ENCODE measurements around the gene TATDN3.
"Not testable (repeated sequence)": the region's sequence is repeated elsewhere in the genome, so short reads cannot be mapped to it uniquely, and the experiment has no call there.

Gene TATDN3

DNA sequence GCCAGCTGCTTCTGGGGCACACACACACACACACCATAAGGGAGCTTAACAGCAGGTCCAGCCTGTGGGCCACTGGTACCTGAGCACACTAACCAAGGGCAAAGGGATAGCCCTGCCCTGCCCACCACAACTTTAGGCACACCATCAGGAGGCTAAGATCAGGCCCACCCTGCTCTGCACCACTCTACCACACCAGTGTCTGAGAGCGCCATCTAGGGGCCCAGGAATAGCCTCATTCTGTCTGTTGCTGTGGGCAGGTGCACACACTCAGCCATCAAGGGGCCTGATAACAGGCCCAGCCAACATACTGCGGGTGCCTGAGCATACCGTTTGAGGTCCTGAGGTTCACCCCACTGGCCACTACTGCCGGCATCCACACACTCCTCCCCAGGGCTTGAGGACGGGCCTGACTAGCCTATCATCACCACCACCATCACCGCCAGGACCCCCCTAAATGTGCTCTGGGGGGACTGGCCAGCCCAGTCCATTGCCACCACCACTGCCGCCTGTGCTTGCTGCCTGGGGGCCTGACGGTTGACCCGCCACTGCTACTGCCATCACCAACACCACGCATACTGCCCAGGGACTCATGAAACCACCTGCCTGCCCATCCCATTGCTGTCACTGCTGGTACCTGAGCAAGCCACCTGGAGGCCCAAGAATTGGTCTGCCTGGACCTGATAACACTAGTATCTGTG is 31.4 kb upstream of the TATDN3 start:
- peak; percentile 52 for DNase-seq (ENCODE audit: extremely low spot score)
- TF ChIP-seq CTCF (IDR thresholded peaks at IDR 0.05; ENCODE audit: control extremely low read depth, extremely low read depth, low read depth, missing control alignments) = peak; percentile 28
- CTCF ChIA-PET = interaction anchor here (0.8 to 3.6 kb wide), 8 partner anchors 9 to 303 kb away, joined by 3 to 18 read pairs (median 4); no protein-coding TSS in a partner anchor
- POLR2A ChIA-PET = no interaction called here

GRCh38 chr1:212762234-212762633 is 29.5 kb upstream of the TATDN3 start:
- no peak for TF ChIP-seq CTCF (IDR thresholded peaks at IDR 0.05; ENCODE audit: control extremely low read depth, extremely low read depth, low read depth, missing control alignments)
- POLR2A ChIA-PET = no interaction called here
- CTCF ChIA-PET = interaction anchor here (0.6 to 2.9 kb wide), 12 partner anchors 9 to 304 kb away, joined by 3 to 29 read pairs (median 4); no protein-coding TSS in a partner anchor
- no peak for DNase-seq (ENCODE audit: extremely low spot score)

DNA sequence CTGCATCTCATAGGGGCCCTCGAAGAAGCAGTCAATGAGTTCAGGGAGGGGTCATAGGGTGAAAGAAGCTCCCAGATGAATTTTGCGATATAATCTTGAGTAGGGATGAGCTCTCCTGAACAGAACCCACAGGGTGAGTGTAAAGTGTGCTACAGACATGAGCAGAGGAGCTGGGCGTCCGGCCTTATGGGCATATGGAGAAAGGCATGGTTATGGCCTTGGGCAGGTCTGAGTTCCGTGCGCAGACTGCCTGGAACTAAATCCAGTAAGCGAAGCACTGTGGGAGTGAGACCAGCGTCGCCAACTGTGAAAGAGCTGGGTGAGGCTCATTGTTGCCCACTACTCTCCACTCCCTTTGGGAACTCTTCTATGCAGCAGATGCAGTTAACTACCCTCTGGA is 28.9 kb upstream of the TATDN3 start:
- ChIA-PET CTCF (interaction anchor here (1.1 to 2.9 kb wide), 6 partner anchors 9 to 286 kb away, joined by 3 to 29 read pairs (median 4); no protein-coding TSS in a partner anchor), POLR2A (no interaction called here)
- no peak for DNase-seq (ENCODE audit: extremely low spot score)
- no peak for TF ChIP-seq CTCF (IDR thresholded peaks at IDR 0.05; ENCODE audit: control extremely low read depth, extremely low read depth, low read depth, missing control alignments)

DNA sequence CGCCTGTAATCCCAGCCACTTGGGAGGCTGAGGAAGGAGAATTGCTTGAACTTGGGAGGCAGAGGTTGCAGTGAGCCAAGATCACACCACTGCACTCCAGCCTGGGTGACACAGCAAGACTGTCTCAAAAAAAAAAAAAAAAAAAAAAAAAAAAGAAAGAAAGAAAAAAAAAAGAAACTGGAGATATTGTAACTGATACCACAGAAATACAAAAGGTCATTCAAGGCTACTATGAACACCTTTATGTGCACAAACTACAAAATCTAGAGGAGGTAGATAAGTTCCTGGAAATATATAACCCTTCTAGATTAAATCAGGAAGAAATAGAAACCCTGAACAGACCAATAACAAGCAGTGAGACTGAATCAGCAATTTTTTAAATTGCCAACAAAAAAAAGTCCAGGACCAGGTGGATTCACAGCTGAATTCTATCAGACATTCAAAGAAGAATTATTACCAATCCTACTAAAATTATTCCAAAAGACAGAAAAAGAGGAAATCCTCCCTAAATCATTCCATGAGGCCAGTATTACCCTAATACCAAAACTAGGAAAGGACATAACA is 26.9 kb upstream of the TATDN3 start:
- CTCF ChIA-PET = interaction anchor here (1.0 to 2.7 kb wide), 4 partner anchors 10 to 100 kb away, joined by 3 to 8 read pairs (median 4); no protein-coding TSS in a partner anchor
- DNase-seq (ENCODE audit: extremely low spot score); POLR2A ChIA-PET: not testable (repeated sequence)

- DNase-seq (ENCODE audit: extremely low spot score); POLR2A ChIA-PET: not testable (repeated sequence)
- CTCF ChIA-PET = interaction anchor here (1.0 kb wide), 2 partner anchors 102 to 311 kb away, joined by 3 read pairs; no protein-coding TSS in a partner anchor
Measured at GRCh38 chr1:212766825-212767224, 24.9 kb upstream of the TATDN3 start.

DNA sequence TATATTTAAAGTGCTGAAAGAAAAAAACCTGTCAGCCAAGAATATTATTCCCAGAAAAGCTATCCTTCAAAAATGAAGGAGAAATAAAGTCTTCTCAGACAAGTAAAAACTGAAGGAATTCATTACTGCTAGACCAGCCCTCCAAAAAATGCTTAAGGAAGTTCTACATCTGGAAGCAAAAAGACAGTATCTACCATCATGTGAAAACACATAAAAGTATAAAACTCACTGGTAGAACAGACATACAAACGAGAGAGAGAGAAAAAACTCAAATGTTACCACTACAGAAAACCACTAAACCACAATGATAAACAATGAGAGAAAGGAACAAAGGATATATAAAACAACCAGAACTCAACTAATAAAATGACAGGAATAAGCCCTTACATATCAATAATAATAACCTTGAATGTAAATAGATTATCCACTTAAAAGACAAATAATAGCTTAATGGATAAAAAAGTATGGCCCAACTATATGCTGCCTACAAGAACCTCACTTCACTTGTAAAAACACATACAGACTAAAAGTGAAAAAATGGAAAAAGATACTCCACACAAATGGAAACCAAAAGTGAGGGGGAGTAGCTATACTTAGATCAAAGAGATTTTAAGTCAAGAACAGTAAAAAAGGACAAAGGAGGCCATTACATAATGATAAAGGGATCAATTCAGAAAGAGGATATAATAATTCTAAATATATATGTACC is 22.1 kb upstream of the TATDN3 start:
- no peak for DNase-seq (ENCODE audit: extremely low spot score)
- TF ChIP-seq CTCF (IDR thresholded peaks at IDR 0.05; ENCODE audit: control extremely low read depth, extremely low read depth, low read depth, missing control alignments) = no peak
- ChIA-PET CTCF (interaction anchor here (1.0 to 3.5 kb wide), 11 partner anchors 10 to 313 kb away, joined by 3 to 16 read pairs (median 7); no protein-coding TSS in a partner anchor), POLR2A (no interaction called here)

DNA sequence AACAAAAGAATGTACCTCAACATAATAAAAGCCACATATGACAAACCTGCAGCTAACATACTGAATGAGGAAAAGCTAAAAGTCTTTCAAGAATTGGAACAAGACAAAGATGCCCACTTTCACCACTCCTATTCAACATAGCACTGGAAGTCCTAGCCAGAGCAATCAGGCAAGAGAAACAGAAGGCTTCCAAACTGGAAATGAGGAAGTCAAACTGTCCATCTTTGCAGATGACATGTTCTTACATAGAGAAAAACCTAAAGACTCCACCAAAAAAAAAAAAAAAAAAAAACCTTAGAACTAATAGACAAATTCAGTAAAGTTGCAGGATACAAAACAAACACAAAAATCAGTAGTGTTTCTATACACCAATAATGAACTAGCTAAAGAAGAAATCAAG is 20.4 kb upstream of the TATDN3 start:
- no peak for DNase-seq (ENCODE audit: extremely low spot score)
- ChIA-PET CTCF (interaction anchor here (0.7 to 3.5 kb wide), 9 partner anchors 10 to 315 kb away, joined by 3 to 13 read pairs (median 5); partner anchors contain the start of gene BATF3), POLR2A (no interaction called here)
- TF ChIP-seq CTCF (IDR thresholded peaks at IDR 0.05; ENCODE audit: control extremely low read depth, extremely low read depth, low read depth, missing control alignments) = no peak
